ENCODE data around the gene SRMS. TPM values are rescaled to one million over a fixed set of nuclear protein-coding genes. Genes with fewer than 3 reads are reported as not detected.

The SRMS gene
- polyA plus RNA-seq, 1 donor from 2014 or later, result not detected

- H3K4me3 ChIP-seq (ENCODE audit: low read length), result no peak overlapping the region
- H3K9me2 ChIP-seq (ENCODE audit: insufficient read depth, low read length), result no peaks in the 10 kb centered on the region
- no peak overlapping the region for H3K27ac ChIP-seq (ENCODE audit: low read length)
- TF ChIP-seq POLR2AphosphoS5 (IDR thresholded peaks at IDR 0.05) (no peak), MXI1 (conservative IDR thresholded peaks at IDR 0.05; ENCODE audit: poor library complexity, severe bottlenecking) (no peak), RAD21 (conservative IDR thresholded peaks at IDR 0.05) (no peak), EZH2 (IDR thresholded peaks at IDR 0.05; ENCODE audit: borderline replicate concordance, insufficient read depth, low read length, poor library complexity, severe bottlenecking) (no peak), CTCF (IDR thresholded peaks at IDR 0.05; ENCODE audit: poor library complexity, severe bottlenecking) (no peak), REST (IDR thresholded peaks at IDR 0.05; ENCODE audit: borderline replicate concordance) (no peak), EP300 (conservative IDR thresholded peaks at IDR 0.05; ENCODE audit: poor library complexity, severe bottlenecking) (no peak), TAF1 (IDR thresholded peaks at IDR 0.05; ENCODE audit: low read depth) (no peak), SMC3 (conservative IDR thresholded peaks at IDR 0.05; ENCODE audit: poor library complexity) (no peak)
- no peak overlapping the region for H3K9ac ChIP-seq (ENCODE audit: low read length)
- no peaks in the 10 kb centered on the region for H3K9me3 ChIP-seq (ENCODE audit: low read length)
- H2AFZ ChIP-seq (ENCODE audit: low read depth, low read length), result no peak overlapping the region
- H3F3A ChIP-seq (ENCODE audit: insufficient read depth, low read length, poor library complexity, severe bottlenecking), result no peaks in the 10 kb centered on the region
- no peaks in the 10 kb centered on the region for H3K27me3 ChIP-seq (ENCODE audit: insufficient read depth, low read depth, low read length)
- no peaks in the 10 kb centered on the region for H4K20me1 ChIP-seq (ENCODE audit: insufficient read depth)
- H3K36me3 ChIP-seq (ENCODE audit: insufficient read depth, low read length), result no peaks in the 10 kb centered on the region
- no peak overlapping the region for H3K4me2 ChIP-seq (ENCODE audit: low read length)
- H3K79me2 ChIP-seq (replicated peaks; ENCODE audit: insufficient read depth, low read length), result no peaks in the 10 kb centered on the region
Observed at GRCh38 chr20:63560856-63561609, 13.5 kb upstream of the SRMS start.

GRCh38 chr20:63560333-63560805 is 12.8 kb upstream of the SRMS start:
- Histone ChIP-seq H3K27me3 (ENCODE audit: insufficient read depth, low read depth, low read length) (no peaks in the 10 kb centered on the region), H3F3A (ENCODE audit: insufficient read depth, low read length, poor library complexity, severe bottlenecking) (no peaks in the 10 kb centered on the region), H3K9me2 (ENCODE audit: insufficient read depth, low read length) (no peaks in the 10 kb centered on the region), H2AFZ (ENCODE audit: low read depth, low read length) (no peak overlapping the region), H3K4me3 (ENCODE audit: low read length) (no peak overlapping the region), H3K9me3 (ENCODE audit: low read length) (no peaks in the 10 kb centered on the region), H3K79me2 (replicated peaks; ENCODE audit: insufficient read depth, low read length) (no peaks in the 10 kb centered on the region), H3K36me3 (ENCODE audit: insufficient read depth, low read length) (no peaks in the 10 kb centered on the region), H3K4me2 (ENCODE audit: low read length) (no peak overlapping the region), H3K27ac (ENCODE audit: low read length) (no peak overlapping the region), H4K20me1 (ENCODE audit: insufficient read depth) (no peaks in the 10 kb centered on the region), H3K9ac (ENCODE audit: low read length) (no peak overlapping the region)
- TF ChIP-seq SMC3 (conservative IDR thresholded peaks at IDR 0.05; ENCODE audit: poor library complexity) (no peak), REST (IDR thresholded peaks at IDR 0.05; ENCODE audit: borderline replicate concordance) (no peak), TAF1 (IDR thresholded peaks at IDR 0.05; ENCODE audit: low read depth) (no peak), EP300 (conservative IDR thresholded peaks at IDR 0.05; ENCODE audit: poor library complexity, severe bottlenecking) (no peak), CTCF (IDR thresholded peaks at IDR 0.05; ENCODE audit: poor library complexity, severe bottlenecking) (no peak), POLR2AphosphoS5 (IDR thresholded peaks at IDR 0.05) (no peak), RAD21 (conservative IDR thresholded peaks at IDR 0.05) (no peak), MXI1 (conservative IDR thresholded peaks at IDR 0.05; ENCODE audit: poor library complexity, severe bottlenecking) (no peak), EZH2 (IDR thresholded peaks at IDR 0.05; ENCODE audit: borderline replicate concordance, insufficient read depth, low read length, poor library complexity, severe bottlenecking) (no peak)

All from neural cell (in vitro differentiated cells).